ENCODE data around the gene CHN2. TPM values are rescaled to one million over a fixed set of nuclear protein-coding genes. Genes with fewer than 3 reads are reported as not detected.

Gene CHN2
- polyA plus RNA-seq, 1 of the 3 experiments (the other 2 are of a cell fraction), result 0.02 TPM

DNA sequence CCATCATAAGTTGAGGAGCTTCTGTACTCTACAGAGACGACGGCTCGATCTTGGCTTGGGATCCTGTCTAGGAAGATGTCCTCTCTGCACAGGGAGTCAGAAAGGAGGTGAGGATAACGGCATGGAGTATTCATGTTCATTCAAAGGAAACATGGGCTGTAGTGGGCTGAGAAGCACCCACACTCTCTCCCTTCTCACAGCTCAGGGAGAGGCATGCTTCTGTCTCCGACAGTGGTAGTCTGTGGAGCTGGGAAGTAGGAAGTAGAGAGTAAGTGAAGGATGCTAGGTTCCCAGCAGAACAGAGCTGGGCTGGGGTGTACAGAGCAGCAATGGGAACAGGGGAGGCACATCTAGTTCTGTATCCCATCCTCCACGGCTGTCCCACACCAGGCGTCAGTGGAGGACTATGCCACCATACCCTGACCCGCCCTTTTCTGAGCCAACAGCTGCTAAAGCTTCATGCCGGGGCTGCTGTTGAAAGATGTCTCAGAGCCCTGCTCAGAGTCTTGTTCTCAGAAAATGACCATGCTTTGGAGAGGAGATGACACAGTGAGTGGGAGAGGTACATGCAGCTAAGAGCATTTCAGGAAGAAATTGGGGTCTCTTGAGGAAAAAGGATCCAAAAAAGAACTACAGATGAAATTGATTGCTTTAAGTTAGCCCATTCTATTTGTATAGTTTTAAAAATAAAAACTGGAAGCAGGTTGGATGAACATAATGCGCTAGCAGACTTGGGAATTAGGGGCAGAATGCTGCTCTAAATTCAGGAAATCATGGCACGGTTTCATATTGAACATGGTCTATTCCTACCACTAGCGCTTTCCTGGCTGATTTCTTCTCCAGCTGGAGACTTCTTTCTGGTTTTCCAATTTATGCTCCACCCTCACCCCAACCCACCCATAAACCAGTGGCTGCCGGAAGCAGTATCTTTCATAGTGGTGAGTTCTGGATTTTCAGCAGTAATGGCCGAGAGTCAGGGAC is 138.6 kb downstream of the CHN2 start:
- Histone ChIP-seq H3K4me1 (ENCODE audit: control insufficient read depth in 1 of 2, insufficient read depth in 2 of 2, low read depth in 1 of 2, low read length in 1 of 2) (peaks cover 10 to 11% of the 10 kb centered on the region in 2 experiments; a peak in 3 of 4 replicates), H4K20me1 (ENCODE audit: insufficient read depth) (no peaks in the 10 kb centered on the region; the same call in 1 of the 2 replicates), H3K36me3 (replicated peaks in 1 of 2; ENCODE audit: control insufficient read depth in 1 of 2, insufficient read depth in 2 of 2, low read length in 1 of 2) (no peaks in the 10 kb centered on the region), H3K9ac (no peak overlapping the region), H3K79me2 (ENCODE audit: insufficient read depth) (no peaks in the 10 kb centered on the region), H2AFZ (ENCODE audit: low read depth) (no peak overlapping the region), H3F3A (replicated peaks; ENCODE audit: insufficient read depth) (no peaks in the 10 kb centered on the region), H3K27me3 (ENCODE audit: insufficient read depth) (0 out of 2 replicates have a peak, but pooled peaks cover 4% of the 10 kb centered on the region), H3K9me2 (no peaks in the 10 kb centered on the region), H3K4me2 (no peak overlapping the region), H3K27ac (ENCODE audit: low read depth in 2 of 2, low read length in 1 of 2) (no peak overlapping the region), H3K9me3 (no peaks in the 10 kb centered on the region), H3K4me3 (ENCODE audit: low read depth in 2 of 2, low read length in 1 of 2) (no peak overlapping the region)
- TF ChIP-seq ELF1 (IDR thresholded peaks at IDR 0.05), result no peak
- no peak for TF ChIP-seq EZH2phosphoT487 (IDR thresholded peaks at IDR 0.05; ENCODE audit: borderline replicate concordance, low read depth)
- TF ChIP-seq NRF1 (IDR thresholded peaks at IDR 0.05; ENCODE audit: low read depth, low read length), result no peak
- TF ChIP-seq MXI1 (IDR thresholded peaks at IDR 0.05; ENCODE audit: low read depth, low read length), result no peak
- TF ChIP-seq RCOR1 (IDR thresholded peaks at IDR 0.05; ENCODE audit: low read length), result no peak
- no peak for TF ChIP-seq TCF12 (IDR thresholded peaks at IDR 0.05)
- TF ChIP-seq FOSL2 (IDR thresholded peaks at IDR 0.05; ENCODE audit: borderline replicate concordance, low read depth), result no peak
- no peak for TF ChIP-seq TAF1 (IDR thresholded peaks at IDR 0.05; ENCODE audit: borderline replicate concordance, low read depth, low read length)
- TF ChIP-seq JUND (IDR thresholded peaks at IDR 0.05), result no peak
- no peak for TF ChIP-seq SIN3A (IDR thresholded peaks at IDR 0.05; ENCODE audit: borderline replicate concordance, low read depth, low read length)
- TF ChIP-seq, protein P1, sequence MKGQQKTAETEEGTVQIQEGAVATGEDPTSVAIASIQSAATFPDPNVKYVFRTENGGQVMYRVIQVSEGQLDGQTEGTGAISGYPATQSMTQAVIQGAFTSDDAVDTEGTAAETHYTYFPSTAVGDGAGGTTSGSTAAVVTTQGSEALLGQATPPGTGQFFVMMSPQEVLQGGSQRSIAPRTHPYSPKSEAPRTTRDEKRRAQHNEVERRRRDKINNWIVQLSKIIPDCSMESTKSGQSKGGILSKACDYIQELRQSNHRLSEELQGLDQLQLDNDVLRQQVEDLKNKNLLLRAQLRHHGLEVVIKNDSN (IDR thresholded peaks at IDR 0.05; ENCODE audit: borderline replicate concordance, low read depth), result no peak
- TF ChIP-seq, protein P2, sequence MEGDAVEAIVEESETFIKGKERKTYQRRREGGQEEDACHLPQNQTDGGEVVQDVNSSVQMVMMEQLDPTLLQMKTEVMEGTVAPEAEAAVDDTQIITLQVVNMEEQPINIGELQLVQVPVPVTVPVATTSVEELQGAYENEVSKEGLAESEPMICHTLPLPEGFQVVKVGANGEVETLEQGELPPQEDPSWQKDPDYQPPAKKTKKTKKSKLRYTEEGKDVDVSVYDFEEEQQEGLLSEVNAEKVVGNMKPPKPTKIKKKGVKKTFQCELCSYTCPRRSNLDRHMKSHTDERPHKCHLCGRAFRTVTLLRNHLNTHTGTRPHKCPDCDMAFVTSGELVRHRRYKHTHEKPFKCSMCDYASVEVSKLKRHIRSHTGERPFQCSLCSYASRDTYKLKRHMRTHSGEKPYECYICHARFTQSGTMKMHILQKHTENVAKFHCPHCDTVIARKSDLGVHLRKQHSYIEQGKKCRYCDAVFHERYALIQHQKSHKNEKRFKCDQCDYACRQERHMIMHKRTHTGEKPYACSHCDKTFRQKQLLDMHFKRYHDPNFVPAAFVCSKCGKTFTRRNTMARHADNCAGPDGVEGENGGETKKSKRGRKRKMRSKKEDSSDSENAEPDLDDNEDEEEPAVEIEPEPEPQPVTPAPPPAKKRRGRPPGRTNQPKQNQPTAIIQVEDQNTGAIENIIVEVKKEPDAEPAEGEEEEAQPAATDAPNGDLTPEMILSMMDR (IDR thresholded peaks at IDR 0.05), result no peak
- no peak for TF ChIP-seq RXRA (IDR thresholded peaks at IDR 0.05; ENCODE audit: borderline replicate concordance, low read depth)
- TF ChIP-seq POLR2AphosphoS5 (IDR thresholded peaks at IDR 0.05; ENCODE audit: low read depth, low read length), result no peak
- TF ChIP-seq RAD21 (IDR thresholded peaks at IDR 0.05; ENCODE audit: low read length), result no peak
- ChIA-PET POLR2A (no interaction called here), CTCF (interaction anchor here (0.7 to 2.4 kb wide), 9 partner anchors 13 to 411 kb away, joined by 3 to 14 read pairs (median 4); partner anchors contain the start of gene CHN2)
- 67% methylated on average over 14 of the region's 14 CpGs for WGBS (ENCODE audit: low lambda C conversion rate)
- no peak for DNase-seq
